ENCODE data around the gene S100A13.
A peak's percentile ranks its signal among the peaks of the same experiment; 100 is the strongest.
"Not testable (repeated sequence)": the region's sequence is repeated elsewhere in the genome, so short reads cannot be mapped to it uniquely, and the experiment has no call there.

The S100A13 gene

DNA sequence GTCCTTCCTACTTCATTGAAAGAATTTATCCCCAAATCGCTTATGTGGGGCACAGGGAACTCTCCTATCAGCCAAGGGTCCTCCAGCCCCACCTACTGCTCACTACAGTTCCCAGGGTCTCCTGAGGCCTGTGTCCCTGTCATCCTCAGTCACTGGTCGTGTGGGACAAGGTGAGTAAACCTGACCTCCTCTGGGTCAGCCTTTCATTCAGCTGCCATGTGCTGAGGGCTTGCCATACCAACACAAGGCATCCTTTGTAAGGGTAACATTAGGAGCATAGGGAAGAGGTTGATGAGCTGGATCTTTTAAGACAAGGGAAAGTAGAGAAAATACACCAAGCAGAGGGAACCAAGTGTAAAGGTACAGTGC is 20.0 kb upstream of the S100A13 start:
- no peak for DNase-seq

DNA sequence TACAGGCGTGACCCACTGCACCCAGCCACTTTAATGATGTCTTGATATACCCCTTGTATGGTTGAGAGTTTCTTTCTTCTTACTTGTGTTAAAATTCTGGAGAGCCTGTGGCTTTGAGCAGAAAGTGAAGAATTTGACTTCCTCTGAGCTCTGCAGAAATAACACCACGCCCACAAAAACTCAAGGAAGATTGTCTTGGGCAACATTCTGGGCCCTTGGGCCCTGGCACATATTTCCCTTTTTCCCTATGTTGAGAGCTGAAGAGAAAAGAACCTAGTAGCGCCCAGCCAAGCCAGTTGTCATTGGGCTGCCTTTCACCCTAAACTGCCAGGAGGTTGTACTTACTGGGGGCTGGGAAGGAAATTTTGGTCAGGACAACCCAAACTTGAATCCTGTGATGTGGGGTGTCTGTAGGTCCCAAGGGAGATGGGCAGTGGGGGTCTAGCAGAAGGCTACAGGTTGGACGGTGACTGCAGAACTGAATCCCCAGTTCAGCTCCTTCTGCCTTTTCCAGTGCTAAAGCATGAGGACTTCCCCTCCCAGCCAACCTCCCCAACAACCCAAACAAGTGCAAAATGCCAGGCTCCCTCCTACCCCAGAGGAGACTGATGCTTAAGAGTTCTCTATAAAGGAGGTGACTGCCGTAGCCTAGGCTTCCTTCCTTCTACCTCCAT is 19.5 kb upstream of the S100A13 start:
- no peak for DNase-seq

DNA sequence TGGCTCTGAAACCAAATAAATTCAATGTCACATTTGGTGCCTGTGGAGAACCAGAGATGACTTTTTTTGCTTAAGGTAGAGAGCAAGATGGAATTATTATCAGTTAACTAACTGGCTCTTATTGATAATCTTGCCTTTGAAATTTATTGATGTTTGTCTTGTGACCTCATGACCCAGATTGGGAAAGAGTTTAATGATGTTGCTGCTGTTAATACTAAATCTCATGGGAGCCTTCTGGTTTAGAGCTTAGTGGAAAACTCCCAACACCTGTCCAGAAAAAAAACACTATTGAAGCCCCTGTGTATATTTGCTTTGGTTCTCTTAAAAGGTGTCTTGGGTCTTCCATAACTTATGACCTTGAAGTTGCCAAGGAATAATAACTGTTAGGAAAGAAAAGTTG is 16.5 kb upstream of the S100A13 start:
- no peak for DNase-seq

DNA sequence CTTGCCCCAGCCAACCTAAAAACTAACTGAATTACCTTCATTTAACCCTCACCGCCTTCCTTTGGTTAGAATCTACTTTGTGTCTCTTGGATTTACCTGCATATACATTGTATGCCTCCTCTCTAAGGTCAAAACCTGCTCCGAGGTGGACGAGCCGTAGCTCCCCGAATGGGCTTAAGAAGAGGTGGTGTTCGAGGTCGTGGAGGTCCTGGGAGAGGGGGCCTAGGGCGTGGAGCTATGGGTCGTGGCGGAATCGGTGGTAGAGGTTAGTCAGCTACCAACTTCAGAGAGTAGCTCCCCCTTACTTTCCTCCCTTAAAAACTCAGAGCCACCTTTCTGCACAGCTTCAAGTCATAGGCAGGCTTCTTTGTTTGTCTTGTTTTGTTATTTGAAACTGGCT is 15.8 kb upstream of the S100A13 start:
- DNase-seq, result no peak

DNA sequence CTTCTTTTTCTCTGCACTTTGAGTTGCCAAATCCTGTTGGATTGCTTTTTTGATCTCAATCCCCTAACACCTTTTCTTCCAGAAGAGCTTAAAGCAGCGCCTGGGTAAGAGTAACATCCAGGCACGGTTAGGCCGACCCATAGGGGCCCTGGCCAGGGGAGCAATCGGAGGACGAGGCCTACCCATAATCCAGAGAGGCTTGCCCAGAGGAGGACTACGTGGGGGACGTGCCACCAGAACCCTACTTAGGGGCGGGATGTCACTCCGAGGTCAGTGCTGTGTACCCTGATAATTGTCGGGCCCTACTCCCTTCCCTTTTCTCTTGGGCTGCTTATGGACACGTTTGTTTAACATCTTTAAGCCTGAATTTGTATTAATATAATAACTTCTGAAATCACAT is 14.9 kb upstream of the S100A13 start:
- DNase-seq, result no peak

DNA sequence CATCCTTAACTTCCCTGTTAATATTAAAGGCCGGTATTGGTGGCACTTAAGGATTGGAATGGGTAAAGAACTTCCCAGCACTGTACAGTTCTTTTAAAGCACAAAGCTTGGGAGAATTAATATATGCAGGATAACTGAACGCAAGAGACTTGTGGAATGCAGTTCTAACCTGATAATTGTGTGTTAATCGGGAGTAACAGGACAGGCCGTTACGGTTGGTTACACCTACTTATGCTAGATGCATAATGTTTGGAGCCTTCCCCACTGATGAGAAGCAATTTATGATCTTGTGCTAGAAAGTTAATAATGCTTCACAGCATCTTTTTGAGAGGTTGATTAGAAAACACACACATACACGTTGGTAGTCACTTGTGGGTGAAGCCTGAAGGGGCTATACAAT is 13.6 kb upstream of the S100A13 start:
- DNase-seq, result no peak

DNA sequence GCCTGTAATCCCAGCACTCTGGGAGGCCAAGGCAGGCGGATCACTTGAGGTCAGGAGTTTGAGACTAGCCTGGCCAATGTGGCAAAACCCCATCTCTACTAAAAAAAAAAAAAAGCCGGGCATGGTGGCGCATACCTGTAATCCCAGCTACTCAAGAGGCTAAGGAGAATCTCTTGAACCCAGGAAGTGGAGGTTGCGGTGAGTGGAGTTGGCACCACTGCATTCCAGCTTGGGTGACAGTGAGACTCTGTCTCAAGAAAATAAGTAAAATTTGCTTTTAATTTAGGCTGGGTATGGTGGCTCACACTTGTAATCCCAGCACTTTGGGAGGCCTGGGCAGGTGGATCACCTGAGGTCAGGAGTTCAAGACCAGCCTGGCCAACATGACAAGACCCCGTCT is 12.9 kb upstream of the S100A13 start:
- DNase-seq, result not testable (repeated sequence)

DNA sequence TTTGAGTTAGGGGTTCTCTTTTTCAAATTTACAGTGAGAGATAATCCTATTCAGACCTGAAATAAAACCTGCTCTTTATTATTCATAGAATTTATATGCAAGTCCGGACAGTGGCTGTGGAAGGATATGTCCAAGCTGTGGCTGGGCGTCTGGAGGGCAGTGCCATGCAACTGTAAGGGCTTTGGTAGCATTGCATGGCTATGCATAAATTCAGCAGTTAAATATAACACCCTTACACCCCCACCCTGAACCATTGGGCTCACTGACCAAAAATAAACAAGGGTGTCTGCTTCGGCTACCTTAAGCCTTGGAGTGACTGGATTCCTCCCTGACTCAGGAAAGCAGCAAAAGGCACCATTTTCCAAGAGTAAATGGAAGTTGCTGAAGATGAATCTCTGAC is 12.0 kb upstream of the S100A13 start:
- no peak for DNase-seq

DNA sequence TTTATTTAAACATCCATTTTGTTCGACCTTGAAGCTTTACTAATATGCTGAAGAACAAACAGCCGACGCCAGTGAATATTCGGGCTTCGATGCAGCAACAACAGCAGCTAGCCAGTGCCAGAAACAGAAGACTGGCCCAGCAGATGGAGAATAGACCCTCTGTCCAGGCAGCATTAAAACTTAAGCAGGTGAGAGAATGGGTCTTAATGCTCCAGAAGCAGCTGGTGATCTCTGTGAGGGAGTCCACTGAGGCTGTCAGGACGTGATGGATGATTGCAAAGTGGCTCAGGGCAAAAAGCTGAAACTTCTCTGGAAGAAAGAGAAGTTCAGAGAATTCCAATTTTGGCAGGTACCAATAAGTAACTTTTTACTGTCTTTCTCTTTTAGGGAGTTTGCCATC is 11.0 kb upstream of the S100A13 start:
- DNase-seq, result no peak

DNA sequence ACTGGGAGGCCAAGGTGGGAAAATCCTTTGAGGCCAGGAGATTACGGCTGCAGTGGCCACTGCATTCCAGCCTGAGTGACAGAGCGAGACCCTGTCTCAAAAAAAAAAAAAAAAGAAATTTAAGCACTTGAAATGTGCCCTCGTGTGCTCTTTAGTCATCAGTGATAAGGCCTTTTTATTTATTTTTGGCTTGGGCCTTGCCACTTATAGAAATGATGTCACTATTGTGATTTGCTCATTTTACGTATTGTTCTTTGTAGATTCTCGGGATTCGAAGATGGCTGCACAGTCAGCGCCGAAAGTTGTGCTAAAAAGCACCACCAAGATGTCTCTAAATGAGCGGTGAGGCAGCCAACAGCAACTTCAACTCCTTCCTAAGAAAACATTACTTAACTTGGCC is 9.0 kb upstream of the S100A13 start:
- no peak for DNase-seq

DNA sequence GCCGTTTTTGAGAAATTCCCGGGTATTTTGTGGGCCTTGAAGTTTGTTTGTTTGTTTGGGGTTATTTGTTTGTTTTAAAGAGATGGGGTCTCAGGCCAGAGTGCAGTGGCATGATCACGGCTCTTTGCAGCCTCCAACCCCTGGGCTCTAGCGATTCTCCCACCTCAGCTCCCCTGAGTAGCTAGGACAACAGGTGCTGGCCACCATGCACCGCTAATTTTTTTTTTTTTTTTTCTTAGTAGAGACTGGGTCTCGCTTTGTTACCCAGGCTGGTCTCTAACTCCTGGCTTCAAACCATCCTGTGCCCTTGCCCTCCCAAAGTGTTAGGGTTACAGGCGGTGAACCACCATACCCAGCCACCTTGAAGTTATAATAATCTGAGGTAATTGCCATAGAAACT is 8.6 kb upstream of the S100A13 start:
- DNase-seq, result no peak

DNA sequence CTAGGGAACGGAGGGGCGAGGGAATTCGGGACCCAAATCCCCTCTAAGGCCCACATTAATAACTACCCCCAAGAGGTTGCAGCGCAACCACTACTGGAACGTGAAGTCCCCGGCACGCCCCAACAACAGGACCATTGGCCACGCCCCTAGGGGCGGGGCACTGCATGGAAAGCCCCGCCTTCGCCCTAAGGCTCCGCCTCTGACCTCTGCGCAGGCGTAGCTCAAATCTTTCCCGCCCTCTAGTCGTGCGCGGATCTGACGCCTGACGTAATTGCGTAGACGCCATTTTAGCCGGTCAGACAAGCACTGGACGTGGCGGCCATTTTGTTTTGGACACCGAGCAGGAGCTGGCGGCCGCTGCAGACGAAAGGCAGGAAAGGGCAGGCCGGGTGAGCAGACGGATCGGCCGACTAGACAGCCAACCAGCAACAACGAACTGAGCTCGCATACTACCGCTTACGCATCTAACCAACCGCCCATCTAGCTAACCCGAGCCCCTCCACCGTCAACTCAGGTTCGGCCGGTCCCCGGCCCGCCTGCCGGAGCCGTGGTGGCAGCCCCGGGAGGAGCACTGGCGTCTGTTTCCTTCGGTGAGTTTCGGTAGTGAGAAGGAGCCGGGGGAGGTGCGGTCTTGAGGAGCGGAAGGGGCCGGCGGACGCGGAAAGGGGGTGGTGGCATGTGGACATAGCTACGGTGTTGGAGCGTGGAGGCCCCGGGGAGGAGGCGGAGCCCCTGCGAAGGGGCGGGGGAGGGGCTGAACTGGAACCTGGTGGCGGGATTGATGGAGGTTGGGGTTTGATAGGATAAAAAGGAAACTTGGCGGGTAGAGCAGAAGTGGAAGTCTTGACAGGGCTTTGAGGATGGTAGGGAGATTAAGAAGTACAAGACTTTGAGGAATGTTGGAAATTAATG is 6.7 kb upstream of the S100A13 start, which contains the start of gene CHTOP:
Gene CHTOP, plus strand, starts transcription at position 313 of the 912 bp plus-strand sequence. CDS start 2,523 bp downstream, outside the sequence.
- DNase-seq, result peak; percentile 99

DNA sequence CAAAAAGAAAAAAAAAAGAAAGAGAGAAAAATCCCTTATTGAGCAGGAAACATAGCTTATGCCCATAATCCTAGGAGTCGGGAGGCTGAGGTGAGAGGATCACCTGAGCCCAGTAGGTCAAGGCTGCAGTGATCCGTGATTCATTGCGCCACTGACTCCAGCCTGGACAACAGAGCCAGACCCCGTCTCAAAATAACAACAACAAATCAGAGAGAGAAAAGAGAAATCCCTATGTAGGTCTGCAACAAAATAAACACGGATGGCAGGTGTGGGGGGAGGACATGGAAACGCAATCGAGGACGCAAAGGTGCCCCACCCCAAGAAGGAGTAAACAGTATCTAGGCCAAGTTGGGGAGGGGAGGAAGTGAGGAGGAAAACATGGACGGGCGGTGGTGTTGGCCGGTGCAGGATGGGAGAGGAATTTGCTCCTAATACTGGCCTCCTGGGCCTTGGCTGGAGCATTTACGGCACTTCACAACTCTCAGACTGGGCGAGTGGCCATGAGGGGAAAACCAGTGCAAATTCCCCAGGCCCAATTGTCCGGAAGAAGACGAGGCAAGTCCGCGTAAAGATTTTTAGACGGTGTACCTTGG is 6.0 kb upstream of the S100A13 start:
- DNase-seq, result no peak

DNA sequence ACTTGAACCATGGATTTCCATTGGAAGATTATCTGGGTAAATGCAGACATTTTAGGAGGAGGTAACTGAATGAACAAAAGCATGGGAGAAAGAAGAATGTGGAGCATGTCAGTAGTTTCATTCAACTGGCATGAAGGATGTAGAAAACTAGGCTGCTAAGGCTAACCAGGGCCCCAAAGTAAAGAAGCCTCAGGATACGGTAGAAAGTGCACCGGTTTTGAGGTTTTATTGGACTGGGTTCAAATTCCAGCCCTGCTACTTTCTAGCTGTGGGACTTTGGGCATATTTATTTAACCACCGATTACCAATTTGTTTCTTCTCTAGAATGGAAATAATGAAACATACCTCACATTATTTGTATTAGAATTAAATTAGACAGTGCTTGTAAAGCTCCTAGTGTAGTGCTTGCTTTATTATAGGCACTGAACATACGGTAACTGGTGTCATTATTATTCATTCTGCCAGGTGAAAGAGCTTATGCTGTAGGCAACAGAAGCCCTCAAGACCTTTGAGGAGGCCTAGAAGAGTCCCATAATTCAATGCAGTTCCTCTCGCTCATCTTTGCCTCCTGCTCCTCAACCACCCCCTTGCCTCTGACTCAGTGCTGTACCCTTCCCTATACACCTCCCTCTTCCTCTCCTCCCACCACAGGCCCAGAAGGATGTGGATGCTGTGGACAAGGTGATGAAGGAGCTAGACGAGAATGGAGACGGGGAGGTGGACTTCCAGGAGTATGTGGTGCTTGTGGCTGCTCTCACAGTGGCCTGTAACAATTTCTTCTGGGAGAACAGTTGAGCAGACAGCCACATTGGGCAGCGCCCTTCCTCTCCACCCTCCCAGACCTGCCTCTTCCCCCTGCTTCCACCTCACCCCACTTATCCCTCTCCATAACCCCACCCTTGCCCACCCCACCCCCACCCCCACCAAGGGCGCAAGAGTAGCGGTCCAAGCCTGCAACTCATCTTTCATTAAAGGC is 4.0 kb upstream of the S100A13 start:
- no peak for DNase-seq

DNA sequence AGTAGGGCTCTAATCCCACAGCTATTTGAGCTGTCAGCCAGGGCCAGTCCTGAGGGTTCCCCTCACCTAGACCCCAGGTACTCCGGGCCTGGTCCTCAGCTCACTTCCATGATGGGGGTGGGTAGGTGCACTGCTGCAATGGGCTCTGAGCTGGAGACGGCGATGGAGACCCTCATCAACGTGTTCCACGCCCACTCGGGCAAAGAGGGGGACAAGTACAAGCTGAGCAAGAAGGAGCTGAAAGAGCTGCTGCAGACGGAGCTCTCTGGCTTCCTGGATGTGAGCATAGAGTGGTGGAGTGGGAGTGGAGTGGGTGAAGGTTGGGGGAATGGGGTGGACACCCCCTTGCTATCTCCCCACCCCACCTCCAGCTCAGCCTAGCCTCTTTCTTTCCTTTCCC is 3.1 kb upstream of the S100A13 start:
- no peak for DNase-seq

DNA sequence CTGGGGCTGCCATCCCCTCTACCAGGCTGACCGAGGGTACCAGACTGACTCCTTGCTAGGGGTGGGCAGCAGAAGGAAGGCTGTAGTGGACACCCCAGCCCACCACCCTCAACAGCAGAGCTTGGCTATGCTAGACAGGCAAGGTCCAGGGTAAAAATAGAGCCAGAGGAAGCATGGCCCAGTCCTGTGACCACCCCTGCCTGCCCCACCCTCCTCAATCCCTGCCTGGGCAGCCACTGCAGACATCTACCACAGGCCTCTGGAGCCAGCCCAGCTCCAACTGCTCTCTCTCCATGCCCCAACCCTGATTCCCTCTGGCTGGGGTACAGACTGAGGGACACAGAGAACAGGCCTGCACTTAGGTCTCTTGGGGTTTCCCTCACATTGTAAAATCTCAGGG is 2.7 kb upstream of the S100A13 start:
- DNase-seq, result no peak

DNA sequence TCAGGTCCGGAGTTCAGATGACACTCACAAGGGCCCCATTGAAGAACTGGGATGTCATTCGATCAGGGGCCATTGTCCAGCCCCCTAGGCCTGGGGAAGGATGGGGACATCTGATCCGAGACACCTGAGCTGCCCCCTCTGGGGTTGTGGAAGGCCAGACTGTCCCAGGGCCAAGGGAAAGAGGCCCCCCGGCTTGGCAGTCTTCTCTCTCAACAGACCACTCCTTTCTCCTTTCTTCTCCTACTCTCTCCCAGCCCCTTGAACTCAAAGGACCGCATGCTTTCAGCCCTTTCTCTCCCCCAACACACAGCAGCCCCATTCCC is 2.0 kb upstream of the S100A13 start:
- DNase-seq, result no peak

DNA sequence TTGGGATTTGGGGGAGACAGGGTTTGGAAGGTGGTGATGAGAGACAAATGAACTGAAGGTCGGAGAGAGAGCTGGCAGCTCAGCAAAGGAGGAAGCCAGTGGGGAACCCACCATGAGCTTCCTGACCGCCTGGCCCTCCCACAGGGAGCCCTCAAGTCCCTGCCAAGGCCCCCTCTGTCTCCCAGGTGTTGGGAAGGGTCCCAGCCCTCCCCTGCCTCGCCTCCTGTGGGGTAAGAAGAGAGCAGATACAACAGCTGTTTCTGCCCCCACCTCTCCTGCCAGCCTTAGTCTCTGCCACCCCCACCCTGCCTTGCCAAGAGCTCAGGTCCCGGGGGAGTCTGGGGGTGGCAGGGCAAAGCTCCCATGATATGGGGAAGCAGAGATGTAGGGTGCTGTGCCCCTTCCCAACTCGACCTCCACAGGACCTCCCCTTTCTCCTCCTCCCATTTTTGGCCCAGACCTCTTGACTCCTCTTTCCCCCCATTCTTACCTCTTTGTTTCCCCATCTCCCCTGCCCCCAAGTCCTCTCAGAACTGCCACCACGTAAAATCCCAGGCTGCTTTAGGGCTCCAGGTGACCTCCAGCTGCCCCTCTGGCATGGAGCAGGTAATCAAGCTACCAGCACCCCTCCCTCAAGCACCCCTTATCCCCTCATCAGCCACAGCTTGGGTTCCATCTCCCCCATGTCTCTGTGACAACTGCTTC is 1.5 kb upstream of the S100A13 start:
- no peak for DNase-seq

DNA sequence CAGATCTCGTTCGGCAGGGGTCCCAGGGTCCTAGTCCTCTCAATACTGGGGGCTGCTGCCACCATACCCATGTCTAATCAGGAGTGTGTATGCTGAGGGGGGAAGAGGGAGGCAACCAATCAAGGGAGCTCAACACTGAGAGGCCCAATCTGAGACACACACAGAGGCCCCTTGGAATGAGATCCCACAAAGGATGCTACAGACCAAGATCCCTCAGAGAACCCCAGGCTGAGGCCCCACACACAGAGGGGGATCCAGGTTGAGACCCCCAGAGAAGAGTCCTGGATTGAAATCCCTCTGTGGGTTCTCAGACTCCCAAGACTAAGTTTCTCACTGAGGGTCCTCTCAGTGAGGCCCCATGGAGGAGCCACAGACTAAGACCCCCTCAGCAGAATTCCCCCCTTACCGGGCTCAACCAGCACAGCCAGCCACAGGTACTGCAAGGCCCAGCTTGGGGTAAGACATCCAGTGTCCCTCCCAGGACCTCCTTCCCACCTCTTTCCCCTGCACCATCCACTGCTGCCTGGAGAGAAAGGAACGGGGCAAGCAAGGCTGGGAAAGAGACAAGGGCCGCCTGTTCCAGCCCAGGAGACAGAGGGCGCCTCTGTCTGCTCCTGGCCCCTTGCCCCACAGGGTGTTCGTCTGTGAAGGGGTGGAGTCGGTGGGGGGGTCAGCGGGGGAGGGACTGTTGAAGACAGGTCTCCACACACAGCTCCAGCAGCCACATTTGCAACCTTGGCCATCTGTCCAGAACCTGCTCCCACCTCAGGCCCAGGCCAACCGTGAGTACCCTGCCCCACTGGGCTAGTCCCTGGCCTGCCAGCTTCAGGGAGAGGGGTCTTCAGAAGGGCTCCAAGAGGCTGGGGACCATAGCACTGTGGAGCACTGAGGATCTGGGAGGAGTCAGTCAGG is 666 bp upstream of the S100A13 start, which contains the start of gene S100A1:
Gene S100A1, plus strand, starts transcription at position 720 of the 912 bp plus-strand sequence. CDS start 2,088 bp downstream, outside the sequence.
- DNase-seq, result no peak

DNA sequence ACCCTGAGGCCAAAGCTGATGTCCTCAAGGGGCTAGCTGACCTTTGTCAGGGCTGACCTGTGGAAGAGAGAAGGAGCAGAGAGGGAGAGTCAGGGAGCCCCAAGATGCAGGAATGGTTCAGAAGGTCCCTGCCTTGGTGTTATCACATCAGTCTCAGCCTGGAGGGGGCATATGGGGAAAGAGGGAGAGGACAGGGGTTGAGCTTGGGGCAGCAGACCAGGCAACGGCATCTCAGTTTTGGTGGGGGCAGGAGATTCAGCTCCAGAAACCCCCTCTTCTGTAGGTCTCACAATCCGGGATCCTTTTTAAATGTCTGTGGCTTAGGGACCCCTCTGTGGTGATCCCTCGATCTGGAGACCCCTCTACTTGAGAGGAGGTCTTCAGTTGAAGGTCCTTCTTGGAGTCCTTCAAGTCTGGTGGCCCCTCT is 815 bp downstream of the S100A13 start:
- DNase-seq, result no peak
